Measurements from ENCODE around the gene PLCB3.
A peak's percentile ranks its signal among the peaks of the same experiment; 100 is the strongest.
"Not testable (repeated sequence)": the region's sequence is repeated elsewhere in the genome, so short reads cannot be mapped to it uniquely, and the experiment has no call there.

The PLCB3 gene

DNA sequence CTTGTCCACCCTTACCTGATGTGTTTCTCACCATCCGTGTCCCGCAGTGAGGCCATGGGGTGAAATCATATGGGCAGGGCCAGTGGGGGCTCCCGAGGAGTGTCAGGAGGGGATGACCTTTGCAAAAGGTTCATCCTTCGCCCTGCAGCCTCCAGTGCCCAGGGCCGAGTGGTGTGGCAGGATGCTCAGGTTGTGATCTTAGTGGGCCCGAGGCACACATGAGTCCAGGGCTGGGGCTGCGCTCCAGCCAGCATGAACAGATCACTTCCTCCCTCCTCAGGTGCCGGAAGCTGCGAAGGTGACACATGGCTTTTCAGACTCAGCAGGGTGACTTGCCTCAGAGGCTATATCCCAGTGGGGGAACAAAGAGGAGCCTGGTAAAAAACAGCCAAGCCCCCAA is 13.3 kb upstream of the PLCB3 start:
- no peak for DNase-seq

DNA sequence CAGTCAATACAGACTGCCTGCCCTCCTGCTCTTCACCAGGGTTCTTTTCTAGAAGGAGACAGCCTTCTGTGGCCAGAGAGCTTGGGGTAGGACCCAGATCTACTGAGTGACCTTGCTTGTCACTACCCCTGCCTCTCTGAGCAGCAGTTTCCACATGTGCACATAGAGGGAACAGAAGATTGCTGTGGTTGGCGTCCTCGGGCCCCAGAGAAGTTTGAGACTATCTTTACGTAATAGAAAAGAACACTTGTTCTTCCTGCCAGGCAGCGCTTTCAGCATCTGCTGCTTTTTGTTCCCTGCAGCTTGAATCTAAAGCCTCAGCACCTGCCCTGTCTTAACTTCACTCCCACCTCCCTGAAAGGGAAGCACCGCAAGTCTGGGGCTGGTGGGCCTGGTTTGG is 12.3 kb upstream of the PLCB3 start:
- DNase-seq = no peak

DNA sequence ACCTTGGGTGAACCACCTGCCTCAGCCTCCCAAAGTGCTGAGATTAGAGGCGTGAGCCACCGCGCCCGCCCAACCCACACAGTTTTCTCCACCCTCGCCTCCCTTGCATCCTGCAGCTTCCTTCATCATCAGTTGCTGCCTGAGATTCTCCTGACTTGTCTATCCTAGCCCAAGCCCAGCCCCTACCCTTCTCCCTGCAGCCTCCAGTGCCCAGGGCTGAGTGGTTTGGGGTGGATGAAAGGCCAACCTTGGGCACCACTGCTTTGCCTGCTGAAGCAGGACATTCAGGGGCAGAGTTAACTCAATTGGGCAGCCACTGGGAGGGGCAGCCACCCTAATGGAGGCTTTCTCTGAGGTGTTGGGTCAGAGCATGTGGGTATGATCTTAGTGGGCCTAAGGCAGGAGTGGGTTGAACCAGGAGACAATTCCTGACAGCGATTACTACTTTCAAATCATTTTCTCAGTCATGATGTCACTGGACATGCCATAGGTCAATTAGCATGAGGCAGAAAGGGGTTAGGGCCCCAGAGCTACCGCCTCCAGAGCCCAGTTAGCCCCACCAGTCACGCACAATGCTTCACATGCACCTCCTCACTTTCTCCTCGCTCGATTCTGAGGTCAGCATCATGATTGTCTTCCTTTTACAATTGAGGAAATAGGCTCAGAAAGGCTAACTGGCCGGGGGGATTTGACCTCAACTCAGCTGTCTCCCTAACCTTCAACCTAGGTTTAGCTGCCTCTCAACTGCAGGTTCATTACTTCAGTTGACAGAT is 11.5 kb upstream of the PLCB3 start:
- DNase-seq = no peak

DNA sequence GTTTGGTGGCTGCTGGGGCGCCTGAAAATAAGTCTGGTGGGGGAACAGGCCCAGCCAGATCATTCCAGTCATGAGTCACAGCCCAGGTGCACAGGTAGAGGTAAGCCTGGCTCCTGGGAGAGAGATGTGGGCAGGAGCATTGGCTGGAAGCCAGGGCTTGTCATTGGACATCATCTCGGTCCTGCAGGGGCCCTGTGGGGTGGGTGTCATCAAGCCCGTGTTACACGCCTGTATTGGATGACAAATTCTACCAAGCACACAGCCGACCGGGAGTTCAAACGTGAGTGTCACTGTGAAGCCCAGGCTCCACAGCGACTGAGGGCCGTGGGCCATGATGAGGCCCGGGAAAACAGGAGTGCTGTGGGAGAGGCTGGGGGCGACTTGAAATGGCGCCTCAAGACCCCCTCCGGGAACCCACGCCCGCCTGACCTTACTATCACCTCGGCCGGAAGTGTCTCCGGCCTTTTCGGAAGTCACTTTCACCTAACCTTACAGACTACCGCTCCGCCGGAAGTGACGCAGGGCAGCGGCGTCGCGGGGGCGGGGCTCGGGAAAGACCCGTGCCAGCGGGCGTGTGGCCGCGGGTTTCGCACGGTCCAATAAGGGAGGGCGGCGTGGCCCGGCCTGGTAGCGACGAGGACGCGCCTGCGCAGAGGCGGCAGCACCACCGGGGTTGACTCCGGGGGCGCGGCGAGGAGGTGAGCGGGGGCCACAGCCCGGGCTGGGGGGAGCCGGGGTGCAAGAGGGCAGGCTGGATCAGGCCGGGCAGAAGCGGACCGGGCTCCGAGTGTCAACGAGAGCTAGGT is 10.7 kb upstream of the PLCB3 start, which contains the start of gene FKBP2:
FKBP2 (plus strand) TSS at position 661 of the 806 bp plus-strand sequence. CDS start 1,293 bp downstream, outside the sequence.
- DNase-seq = peak; percentile 97

DNA sequence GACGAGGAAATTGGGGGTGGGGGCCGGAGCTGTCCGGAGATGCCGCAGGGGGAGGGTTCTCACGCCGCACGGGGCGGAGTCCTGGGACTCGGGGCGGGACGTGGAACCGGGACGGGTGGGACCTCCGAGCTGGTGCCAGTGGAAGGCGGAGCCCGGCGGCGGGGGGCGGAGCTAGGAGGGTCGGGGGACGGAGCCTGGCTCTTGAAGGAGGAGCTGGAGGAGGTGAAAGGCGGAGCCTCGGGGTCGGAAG is 10.2 kb upstream of the PLCB3 start:
- DNase-seq = no peak

DNA sequence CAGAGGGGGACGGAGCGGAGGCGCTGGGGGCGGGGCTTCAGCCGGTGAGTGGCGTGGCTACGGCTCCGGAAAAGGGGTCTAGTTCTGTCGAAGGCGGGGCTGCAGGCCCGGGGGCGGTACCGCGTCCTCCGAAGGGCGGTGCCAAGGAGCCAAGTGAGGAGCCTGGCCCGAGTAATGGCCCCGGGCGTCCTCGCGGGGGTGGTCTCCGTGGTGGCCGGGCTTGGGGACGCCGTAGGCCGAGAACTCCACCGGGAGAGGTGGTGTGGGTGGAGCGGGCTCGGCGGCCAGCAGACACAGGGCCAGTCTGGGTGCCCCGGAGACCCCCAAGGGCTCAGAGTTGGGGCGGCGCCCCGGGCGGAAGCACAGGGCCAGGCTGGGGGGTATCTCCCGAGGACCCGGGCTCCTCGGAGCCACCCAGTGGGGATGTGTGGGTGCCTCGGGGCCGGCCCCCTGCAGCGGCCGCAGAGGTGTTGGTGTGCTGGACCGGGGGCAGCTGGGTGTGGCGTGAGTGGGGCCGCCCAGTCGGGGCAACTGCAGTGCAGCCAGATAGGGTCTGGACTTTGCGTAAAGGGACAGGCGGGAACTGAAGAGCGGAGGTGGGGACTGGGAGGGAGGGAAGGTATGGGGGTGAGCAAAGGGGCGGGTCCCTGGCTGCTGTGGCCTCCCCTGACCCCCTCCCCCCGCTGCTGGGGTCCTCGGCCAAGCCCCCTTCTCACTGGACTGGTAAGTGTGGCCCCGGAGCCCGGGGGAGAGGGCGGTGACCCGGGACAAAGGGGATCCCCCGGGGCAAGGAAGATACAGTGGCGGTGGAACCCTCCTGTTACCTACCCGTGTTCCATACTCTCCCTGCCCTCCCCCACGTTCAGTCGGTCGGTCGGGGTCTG is 9.6 kb upstream of the PLCB3 start:
- peak; percentile 99 for DNase-seq

DNA sequence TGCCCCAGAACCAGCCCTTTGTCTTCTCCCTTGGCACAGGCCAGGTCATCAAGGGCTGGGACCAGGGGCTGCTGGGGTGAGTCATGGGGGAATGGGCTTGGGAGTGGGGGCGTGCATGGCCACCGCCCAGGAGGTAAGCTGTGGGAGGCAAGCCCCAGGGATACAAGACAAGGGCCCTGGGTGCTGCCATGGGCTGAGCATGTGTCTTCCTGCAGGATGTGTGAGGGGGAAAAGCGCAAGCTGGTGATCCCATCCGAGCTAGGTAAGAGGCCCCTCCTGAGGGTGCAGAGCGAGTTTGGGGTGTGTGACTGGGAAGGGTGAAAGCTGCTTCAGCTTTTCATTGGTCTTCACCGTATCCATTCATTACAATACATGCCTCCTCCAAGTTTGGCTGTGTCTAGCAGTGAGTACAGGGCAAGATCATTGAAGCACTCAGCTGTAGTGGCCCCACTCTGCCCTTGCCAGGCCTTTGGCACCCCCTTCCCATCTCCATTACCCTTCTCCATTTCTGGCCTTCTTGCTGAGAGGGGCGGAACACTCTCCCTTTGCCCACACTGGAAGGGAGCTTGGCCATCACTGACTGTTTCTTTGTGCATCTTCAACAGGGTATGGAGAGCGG is 8.0 kb upstream of the PLCB3 start:
- no peak for DNase-seq

DNA sequence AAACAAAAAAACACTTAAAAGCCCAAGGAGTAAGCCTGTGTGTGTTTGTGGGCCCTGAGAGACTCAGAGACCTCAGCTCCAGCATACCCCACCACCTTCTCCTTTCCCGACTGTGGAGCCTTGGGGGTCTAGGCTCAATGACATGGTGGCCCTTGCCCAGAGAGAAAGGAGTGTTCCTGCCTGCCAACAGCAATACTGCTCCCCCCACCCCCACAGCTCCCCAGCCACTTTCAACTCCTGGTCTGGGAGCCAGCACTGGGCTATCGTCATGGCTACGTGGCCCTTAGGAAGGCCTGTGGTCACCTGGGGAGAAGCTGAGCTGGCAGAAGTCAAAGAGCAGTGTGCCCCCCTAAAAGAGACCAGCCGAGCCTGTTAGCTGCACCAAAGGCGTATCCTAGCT is 7.2 kb upstream of the PLCB3 start:
- DNase-seq = no peak

DNA sequence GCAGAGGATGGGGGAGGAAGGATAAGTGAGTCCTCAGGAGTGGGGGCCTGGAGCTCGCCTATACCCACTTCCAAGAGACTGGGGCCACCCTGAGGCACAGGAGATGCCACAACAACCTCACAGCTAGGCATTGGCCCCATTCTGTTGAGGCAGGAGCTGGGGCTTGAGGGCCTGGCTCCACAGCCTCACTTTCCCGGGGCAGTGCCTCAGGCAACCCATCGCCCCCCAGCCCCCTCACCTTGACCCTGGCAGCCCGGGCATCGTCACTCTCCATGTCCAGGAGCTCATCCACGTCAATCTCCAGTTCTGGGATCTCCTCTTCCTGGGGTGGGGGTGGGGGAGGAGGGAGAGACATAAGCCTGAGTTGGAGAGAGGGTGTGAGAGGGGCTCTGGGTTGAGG is 6.4 kb upstream of the PLCB3 start:
- no peak for DNase-seq

DNA sequence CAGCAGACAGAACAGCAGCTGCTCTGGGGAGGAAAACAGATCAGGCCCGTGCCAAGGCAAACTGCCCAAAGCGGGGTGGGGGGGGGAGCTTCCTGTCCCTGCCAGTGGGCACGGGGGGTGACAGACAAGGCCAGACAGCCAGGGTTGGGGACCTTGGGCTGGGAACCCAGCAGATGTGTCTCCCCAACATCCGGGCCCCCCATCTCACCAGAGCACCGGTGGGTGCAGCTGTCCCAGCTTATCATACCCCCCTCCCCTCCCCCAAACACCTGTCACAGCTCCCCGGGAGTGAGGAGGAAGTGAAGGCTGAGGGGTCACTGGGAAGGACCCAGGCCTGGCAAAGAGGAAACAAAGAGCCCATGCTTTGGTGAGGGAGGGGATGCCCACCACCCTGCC is 5.9 kb upstream of the PLCB3 start:
- DNase-seq = peak; percentile 51

DNA sequence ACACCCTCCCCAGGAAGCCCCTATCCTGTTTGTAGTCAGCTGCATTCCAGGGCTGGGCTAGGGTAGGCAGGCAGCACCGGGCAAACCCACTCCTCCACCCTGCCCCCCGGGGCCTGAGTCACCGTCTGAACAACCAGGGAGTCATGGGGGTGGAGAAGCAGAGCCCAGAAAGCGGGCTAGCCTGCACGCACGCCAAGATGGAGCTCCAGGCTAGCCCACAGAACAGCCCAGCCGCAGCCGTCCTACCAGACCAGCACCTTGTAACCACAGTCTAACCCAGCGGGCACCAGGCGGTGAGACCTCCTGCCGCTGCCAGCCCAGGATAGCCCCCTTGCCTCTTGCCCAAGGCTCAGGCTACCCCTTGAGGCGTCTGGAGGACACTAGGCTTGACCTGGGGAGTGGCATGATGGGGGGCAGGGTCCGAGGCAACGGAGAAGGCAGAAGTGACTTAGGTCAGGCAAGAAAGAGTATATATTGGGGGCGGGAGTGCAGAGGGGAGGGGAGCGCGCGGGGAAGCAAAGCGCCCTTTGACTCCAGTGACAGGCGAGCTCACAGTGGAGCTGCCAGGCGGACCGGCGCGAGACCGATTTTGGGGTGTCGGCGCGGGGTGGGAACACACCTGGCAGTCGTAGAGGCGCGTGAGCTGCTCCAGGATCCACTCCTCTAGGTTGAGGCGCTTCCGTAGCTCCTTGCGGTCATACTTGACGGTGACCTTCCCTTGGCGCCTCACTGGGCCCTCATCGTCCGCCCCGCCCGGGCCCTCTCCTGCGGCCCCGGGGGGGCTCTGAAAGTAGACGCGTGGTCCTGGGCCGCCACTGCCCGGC is 5.3 kb upstream of the PLCB3 start:
- DNase-seq = peak; percentile 83

DNA sequence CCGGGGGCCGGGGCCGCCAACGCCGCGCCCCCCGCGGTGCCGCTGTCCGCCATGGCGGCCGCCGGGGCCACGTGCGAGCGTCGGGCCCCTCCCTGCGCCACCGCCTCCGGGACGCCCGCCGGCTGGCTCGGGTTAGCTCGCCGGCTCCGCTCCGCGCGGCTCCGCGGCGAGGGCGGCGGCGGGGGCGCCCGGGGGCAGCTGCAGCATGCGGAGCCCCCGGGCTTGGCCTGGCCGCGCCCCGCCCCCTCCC is 4.8 kb upstream of the PLCB3 start:
- DNase-seq = not testable (repeated sequence)

DNA sequence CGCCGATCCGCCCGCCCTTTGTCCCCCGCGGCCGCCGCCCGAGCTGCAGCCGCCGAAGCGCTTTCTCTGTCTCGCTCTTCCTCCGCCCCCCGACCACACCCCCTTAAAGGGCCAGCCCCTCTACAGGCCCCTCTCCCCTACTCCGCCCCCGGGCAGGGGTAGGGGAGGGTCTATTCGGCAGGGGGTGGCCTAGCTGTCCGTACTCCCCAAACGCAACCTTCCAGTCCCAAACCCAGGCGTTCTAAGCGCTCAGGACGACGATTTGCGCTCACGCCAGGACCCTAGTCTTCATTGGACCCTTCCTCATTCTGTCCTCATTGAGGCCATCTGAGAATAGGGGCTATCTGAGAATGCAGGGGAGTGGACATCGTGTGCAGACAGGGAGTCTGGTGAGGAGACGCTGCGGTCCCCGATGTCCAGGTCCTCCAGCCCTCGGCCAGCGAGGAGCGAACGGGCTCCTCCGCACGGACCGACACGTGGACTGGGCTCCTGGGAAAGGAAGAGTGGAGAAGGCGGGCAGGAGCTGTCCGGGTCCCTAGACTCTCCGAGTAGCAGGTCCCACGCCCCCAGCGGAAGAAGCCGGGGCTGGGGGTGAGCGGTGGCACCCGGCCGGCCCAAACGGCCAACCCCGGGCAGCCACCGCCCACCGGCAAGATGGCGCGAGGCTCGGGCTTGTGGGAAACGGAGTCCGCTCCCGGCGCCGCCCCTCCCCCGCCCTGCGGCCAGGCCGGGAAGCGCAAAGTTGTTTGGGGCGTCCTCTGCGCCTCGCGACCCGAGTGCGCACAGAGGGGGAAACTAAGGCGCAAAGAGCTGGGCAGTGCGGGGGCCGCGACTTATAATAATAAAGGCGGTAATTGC is 4.2 kb upstream of the PLCB3 start, which contains the start of gene PPP1R14B:
PPP1R14B (minus strand) TSS at position 73 of the 858 bp plus-strand sequence. CDS start 270 bp downstream, outside the sequence.
- DNase-seq = peak; percentile 76

DNA sequence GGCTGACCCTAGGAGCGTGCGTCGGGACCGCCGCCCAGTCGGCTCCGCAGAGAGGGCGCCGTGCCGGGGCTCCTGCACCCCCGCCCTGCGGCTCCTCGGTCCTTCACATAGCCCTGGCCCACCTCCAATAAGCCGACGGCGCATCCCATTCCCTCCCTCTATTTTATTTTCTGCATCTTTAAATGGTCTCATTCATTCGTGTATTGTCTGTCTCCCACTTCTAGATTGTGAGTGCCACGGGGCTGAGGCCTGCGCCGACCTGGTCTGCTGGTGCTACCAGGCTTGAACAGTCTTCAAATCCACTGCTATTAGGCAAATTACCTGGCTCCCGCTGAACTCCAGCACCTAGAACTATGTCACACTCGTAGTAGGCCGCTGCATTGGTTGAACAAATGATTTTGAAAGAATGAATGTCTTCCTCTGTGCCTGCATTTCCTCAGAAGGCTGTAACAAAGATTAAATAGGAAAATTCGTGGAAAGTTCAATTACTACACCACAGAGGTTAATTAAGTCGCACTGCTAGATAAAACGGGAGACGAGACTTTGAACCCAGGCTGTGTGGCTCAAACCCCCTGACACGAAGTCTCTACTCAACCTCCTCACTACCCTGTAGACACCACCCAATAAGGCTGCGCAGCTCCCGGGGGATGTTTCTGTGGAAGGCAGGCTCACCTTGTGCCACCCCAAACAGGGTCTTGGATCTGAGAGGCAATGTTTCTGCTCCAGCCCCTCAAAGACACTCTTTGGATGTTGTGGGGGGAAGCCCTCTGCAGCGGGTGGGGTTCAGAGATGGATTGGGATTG is 3.4 kb upstream of the PLCB3 start:
- DNase-seq = no peak

DNA sequence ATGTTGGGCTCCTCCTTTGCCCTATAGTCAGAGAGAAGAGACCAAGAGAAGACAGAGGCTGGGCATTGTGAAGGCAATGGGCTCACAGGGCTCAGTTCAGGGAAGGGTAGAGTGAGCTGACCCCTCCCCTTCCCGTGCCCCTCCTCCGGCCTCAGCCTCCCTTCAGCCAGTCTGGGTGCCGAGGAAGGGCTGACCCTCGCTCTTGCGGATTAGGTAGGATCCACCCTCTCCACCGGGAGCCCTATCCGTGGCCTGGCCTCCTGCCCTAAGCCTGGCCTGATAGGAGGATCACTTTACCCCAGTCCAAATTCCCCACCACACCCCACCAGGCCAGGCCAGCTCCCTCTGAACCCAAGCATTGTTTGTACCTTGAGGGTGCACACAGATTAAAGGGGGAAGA is 2.8 kb upstream of the PLCB3 start:
- no peak for DNase-seq

DNA sequence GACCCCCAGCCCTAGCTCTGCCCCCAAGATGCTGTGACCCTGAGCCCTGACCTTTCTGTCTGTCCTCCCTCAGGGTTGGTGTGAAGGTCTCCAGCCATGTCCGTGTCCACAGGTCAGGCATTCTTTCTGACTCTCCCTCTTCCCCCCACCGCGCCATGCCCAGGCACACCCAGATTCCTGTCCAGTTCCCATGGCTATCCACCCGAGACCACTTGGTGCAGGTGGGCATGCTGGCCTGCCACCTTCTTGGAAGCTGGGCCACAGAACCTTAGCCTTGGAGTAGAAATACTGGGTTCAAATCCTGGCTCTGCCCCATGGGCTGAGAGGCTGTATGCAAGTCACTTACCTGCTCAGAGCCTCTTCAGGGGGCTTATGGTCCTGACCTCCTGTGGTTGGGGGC is 2.3 kb upstream of the PLCB3 start:
- no peak for DNase-seq

DNA sequence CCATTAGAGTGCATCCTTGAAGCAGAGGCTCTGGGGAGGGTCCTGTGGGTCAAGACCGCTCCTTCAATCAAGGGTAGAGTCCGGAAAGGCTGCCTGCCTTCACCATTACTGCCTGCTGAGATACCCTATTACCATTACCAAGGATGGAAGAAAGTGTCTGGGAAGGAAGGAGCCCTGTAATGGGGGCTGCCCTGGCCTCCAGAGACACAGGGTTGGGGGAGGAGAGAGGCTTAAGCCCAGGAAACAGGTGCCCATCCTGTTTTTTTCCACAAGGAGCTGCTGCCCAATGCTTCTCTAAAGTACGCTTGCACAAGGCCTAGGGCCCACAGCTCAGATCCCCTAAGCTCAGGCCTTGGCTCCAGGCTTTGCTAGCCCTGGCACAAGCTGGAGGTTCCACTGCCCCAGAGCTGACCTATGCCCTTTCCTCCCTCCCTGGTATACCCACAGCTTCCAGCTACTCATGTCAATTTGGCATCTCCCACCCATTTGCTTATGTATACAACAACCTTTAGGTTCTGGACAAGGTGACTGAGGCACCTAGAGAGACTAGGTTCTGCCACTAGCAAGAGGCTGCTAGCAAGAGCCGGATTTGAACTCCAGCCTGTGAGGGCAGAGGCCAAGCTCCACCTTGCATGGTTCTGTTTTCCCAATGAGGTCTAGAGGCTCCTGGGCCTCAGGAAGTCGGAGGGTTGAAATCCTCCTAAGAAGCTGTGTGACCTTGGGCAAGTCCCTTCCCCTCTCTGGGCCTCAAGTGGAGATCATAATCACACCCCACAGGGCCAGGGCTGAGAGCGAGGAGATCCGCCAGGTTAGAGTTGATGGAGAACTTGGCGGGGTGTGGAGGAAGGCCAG is 1.5 kb upstream of the PLCB3 start:
- no peak for DNase-seq

DNA sequence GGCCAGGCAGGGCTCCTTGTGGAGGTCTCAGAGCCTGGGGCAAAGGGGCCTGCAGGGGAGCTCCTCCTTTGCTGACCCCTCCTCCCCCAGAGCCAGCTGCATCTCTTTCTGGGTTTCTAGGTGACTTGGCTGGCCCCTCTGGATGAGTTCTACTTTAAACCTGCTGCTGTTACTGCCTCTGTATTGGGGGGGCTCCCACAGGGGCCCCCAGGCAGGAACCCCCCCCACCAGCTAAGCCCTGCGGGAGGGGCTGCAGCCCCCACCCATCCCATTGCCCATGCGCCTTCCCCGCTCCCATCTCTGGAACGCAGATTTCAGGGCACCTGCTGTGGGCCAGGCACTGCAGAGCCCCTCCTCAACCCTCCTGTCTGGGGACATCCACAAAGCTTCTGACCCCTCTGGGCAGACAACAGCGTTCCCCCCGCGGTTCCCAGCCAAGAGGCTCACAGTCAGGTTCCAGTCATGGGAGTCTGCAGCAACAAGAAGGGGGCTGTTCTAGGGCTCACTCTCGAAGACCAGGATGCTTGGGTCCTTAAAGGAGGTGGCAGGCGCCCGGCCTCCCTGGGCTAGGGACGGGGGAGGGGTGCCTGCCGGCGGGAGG is 815 bp upstream of the PLCB3 start:
- no peak for DNase-seq

DNA sequence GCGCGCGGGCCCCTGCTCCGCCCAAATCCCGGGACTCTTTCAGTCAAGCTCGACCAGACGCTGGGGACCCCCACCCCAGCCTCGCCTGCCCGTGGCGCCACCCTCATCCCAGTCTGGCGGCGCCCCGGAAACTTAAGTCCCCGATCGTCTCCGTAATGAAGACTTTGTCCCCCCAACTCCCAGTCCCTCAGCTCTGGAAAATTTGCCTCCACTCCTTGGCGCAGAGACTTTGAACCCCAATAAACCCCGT is 348 bp downstream of the PLCB3 start:
- DNase-seq = no peak

All from CD4-positive, alpha-beta T cell treated with Interleukin-4 for 4 hours (primary cell).